ENCODE measurements around the gene CCHCR1.

DNA sequence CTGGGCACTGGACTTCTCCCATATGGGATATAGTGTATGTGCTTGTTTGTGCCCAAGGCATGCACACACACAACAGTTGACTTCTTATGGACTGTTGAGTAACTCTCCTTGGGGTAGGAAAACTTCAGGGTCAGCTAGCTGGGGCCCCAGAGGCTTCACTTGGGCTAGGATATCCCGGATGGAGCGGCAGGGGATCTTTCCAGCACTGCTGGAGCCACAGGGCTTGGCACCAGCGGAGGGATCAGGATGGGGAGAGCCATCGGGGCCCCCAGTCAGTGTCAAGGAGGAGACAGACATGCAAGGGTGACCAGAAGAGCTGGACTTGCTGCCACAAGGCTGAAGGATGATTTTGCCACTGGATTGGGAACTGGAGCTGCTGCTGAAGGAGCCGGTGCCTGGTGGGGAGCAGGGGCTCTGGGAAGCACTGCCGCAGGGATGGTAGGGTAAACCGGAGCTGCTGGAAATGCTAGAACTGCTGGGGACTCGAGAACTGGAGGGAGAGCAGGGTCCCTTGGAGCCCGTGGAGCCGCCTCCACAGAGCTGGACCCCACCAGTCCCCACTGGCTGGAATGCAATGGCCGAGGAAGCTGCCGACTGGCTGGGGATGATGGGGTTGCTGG is 41.6 kb downstream of the CCHCR1 start:
- TF ChIP-seq, protein P1, sequence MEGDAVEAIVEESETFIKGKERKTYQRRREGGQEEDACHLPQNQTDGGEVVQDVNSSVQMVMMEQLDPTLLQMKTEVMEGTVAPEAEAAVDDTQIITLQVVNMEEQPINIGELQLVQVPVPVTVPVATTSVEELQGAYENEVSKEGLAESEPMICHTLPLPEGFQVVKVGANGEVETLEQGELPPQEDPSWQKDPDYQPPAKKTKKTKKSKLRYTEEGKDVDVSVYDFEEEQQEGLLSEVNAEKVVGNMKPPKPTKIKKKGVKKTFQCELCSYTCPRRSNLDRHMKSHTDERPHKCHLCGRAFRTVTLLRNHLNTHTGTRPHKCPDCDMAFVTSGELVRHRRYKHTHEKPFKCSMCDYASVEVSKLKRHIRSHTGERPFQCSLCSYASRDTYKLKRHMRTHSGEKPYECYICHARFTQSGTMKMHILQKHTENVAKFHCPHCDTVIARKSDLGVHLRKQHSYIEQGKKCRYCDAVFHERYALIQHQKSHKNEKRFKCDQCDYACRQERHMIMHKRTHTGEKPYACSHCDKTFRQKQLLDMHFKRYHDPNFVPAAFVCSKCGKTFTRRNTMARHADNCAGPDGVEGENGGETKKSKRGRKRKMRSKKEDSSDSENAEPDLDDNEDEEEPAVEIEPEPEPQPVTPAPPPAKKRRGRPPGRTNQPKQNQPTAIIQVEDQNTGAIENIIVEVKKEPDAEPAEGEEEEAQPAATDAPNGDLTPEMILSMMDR (IDR thresholded peaks at IDR 0.05; ENCODE audit: low read depth, low read length): no peak
- TF ChIP-seq EZH2phosphoT487 (IDR thresholded peaks at IDR 0.05; ENCODE audit: low read depth): no peak

Data from OCI-LY3 (cell line).